AG04450 (cell line): Measurements from ENCODE around the gene PLXNB1. TPM values are rescaled to one million over a fixed set of nuclear protein-coding genes. Genes with fewer than 3 reads are reported as not detected.

Experiments used
- CTCF ChIA-PET: fragments of 300-600, 350-600 bp; formaldehyde crosslinking; extraction: SDS; loops from one replicate; lab custom pipeline; 2022; ENCODE audit warnings: antibody characterized with exemption, inconsistent platforms; lab: Charles Lee
- POLR2A ChIA-PET: fragments of 350-600 bp; formaldehyde crosslinking; extraction: SDS; loops from one replicate; lab custom pipeline; 2021; ENCODE audit warnings: antibody characterized with exemption, inconsistent platforms; lab: Yijun Ruan, JAX
- DNase-seq: peaks from one replicate; pipeline ENCODE4 v3.0.0-alpha.2; 2011; ENCODE audit warnings: low read depth, low spot score
- H3K27ac ChIP-seq: one replicate; pipeline ENCODE4 v1.5.1; 2012; ENCODE audit warnings: low read depth, low read length, control low read depth
- H3K27me3 ChIP-seq: one replicate; pipeline ENCODE4 v1.6.0; 2012; ENCODE audit warnings: low read length; ENCODE audit not compliant: control insufficient read depth, insufficient read depth
- H3K4me3 ChIP-seq: 2 replicates; pipeline ENCODE4 v1.5.1; 2011; ENCODE audit warnings: mild to moderate bottlenecking, low read depth, low read length, control low read depth
- H3K9me3 ChIP-seq: 2 replicates; pipeline ENCODE4 v1.5.1; 2012; ENCODE audit warnings: low read length; ENCODE audit not compliant: control insufficient read depth, insufficient read depth
- CTCF ChIP-seq: IDR thresholded peaks from 2 replicates; pipeline ENCODE4 v1.5.1; 2011; ENCODE audit warnings: low read depth, low read length, control low read depth, inconsistent platforms
- polyA plus RNA-seq: library from polyadenylated mRNA; depleted of rRNA; stranded (reverse); fragments of >200 nt; gene quantifications from 2 replicates; pipeline ENCODE4 v1.2.3, GENCODE V29; 2011

The PLXNB1 gene
- polyA plus RNA-seq, 1 experiment, result 13.4 TPM

DNA sequence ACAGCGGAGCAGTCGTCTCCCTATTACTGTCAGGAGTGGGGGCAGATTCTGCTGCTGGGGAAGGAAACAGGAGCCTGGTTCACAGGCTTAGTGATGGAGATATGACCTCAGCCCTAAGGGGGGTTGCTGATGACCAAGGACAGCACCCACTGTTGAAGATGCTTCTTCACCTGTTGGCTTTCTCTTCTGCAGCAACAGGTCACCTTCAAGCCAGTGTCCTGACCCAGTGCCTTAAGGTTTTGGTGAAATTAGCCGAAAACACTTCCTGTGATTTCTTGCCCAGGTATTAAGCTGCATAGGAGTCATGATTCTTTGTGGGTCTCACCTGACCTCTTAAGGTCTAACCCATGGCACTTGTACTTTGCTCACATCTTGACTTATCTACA lies 30.6 kb upstream of the PLXNB1 start:
- no peak for TF ChIP-seq CTCF
- Histone ChIP-seq H3K27me3 (no peaks in the 10 kb centered on the region), H3K9me3 (no peaks in the 10 kb centered on the region), H3K4me3 (no peak overlapping the region), H3K27ac (no peak overlapping the region)
- CTCF ChIA-PET, result interaction anchor here (1.1 kb wide), 1 partner anchor 24 kb away, joined by 3 read pairs; no protein-coding TSS in a partner anchor
- no peak for DNase-seq
- POLR2A ChIA-PET, result no interaction called here

GRCh38 chr3:48459773-48460516 lies 30.1 kb upstream of the PLXNB1 start:
- ChIA-PET POLR2A (interaction anchor here (0.5 to 0.6 kb wide), 2 partner anchors 91 to 261 kb away, joined by 3 to 5 read pairs; no protein-coding TSS in a partner anchor), CTCF (interaction anchor here (1.1 kb wide), 1 partner anchor 24 kb away, joined by 3 read pairs; no protein-coding TSS in a partner anchor)
- Histone ChIP-seq H3K27ac (no peak overlapping the region), H3K27me3 (no peaks in the 10 kb centered on the region), H3K9me3 (no peaks in the 10 kb centered on the region), H3K4me3 (no peak overlapping the region)
- no peak for DNase-seq
- no peak for TF ChIP-seq CTCF

DNA sequence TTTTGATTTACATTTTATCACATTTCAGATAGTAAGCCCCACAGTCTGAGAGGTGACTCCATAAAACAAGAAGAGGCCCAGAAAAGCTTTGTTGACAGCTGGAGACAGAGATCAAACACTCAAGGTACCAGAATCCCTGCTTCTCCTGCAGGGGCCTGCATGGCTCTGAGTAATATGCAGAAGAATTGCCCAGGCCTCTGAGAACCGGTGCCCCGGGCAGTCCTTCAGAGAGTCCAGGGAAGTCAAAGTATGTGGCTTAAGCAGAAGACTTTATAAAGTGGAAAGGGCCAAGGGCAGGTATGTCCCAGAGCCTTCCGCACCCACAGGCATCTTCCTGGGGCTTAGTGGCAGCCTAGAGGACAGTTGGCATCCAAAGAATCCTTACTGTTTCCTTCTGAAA lies 29.4 kb upstream of the PLXNB1 start:
- no peak overlapping the region for H3K27ac ChIP-seq
- H3K9me3 ChIP-seq, result no peaks in the 10 kb centered on the region
- DNase-seq, result no peak
- no peak overlapping the region for H3K4me3 ChIP-seq
- POLR2A ChIA-PET, result no interaction called here
- CTCF ChIA-PET, result interaction anchor here (1.0 to 3.1 kb wide), 2 partner anchors 24 to 90 kb away, joined by 3 to 23 read pairs; no protein-coding TSS in a partner anchor
- no peaks in the 10 kb centered on the region for H3K27me3 ChIP-seq
- no peak for TF ChIP-seq CTCF

DNA sequence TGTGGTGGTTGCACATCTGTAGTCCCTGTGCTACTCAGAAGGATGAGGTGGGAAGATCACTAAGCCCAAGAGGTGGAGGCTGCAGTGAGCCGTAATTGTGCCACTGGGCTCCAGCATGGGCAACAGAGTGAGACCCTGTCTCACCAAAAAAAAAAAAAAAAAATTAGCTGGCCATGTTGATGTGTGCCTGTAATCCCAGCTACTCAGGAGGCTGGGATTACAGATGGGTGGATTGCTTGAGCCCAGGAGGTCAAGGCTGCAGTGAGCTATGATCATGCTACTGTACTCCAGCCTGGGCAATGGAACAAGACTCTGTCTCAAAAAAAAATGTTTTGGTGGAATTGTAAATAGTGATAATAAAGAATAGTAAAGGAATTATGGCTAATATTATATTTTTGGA lies 26.6 kb upstream of the PLXNB1 start:
- Histone ChIP-seq H3K9me3 (no peaks in the 10 kb centered on the region), H3K27ac (no peak overlapping the region), H3K27me3 (no peaks in the 10 kb centered on the region), H3K4me3 (no peak overlapping the region)
- CTCF ChIA-PET, result interaction anchor here (3.1 kb wide), 1 partner anchor 21 kb away, joined by 23 read pairs; no protein-coding TSS in a partner anchor
- no peak for DNase-seq
- TF ChIP-seq CTCF, result no peak
- POLR2A ChIA-PET, result no interaction called here

GRCh38 chr3:48451270-48451669 lies 21.4 kb upstream of the PLXNB1 start:
- H3K27me3 ChIP-seq, result no peaks in the 10 kb centered on the region
- POLR2A ChIA-PET, result interaction anchor here (0.6 kb wide), 1 partner anchor 239 kb away, joined by 4 read pairs; no protein-coding TSS in a partner anchor
- no peak for DNase-seq
- no peak overlapping the region for H3K27ac ChIP-seq
- H3K9me3 ChIP-seq, result no peaks in the 10 kb centered on the region; the same call in 1 of the 2 replicates
- CTCF ChIA-PET, result interaction anchor here (1.2 to 1.7 kb wide), 2 partner anchors 15 to 98 kb away, joined by 3 to 8 read pairs; no protein-coding TSS in a partner anchor
- no peak overlapping the region for H3K4me3 ChIP-seq
- TF ChIP-seq CTCF, result no peak
